ENCODE measurements around the gene MED29.
"Not testable (repeated sequence)": the region's sequence is repeated elsewhere in the genome, so short reads cannot be mapped to it uniquely, and the experiment has no call there.

Gene MED29

DNA sequence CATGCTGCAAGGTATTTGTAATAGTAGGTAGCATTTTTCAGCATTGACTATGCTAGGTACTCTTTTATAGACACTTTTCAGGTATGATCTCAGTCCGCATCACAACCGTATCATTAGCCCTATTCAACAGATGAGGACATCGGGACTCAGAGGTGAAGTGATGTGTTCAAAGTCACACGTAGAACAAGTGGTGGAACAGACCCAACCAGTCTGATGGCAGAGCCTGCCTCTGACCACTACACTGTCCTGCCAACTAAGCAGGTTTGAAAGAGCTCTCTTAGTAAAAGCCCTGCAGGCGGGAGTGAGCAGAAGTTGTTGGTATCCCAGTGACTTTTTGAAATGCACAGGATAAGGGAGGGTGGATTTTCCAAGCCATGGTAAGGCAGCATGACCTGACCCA, 20.4 kb upstream of the MED29 start:
- DNase-seq (ENCODE audit: low read depth in 3 of 3, low spot score in 1 of 3): no peak

DNA sequence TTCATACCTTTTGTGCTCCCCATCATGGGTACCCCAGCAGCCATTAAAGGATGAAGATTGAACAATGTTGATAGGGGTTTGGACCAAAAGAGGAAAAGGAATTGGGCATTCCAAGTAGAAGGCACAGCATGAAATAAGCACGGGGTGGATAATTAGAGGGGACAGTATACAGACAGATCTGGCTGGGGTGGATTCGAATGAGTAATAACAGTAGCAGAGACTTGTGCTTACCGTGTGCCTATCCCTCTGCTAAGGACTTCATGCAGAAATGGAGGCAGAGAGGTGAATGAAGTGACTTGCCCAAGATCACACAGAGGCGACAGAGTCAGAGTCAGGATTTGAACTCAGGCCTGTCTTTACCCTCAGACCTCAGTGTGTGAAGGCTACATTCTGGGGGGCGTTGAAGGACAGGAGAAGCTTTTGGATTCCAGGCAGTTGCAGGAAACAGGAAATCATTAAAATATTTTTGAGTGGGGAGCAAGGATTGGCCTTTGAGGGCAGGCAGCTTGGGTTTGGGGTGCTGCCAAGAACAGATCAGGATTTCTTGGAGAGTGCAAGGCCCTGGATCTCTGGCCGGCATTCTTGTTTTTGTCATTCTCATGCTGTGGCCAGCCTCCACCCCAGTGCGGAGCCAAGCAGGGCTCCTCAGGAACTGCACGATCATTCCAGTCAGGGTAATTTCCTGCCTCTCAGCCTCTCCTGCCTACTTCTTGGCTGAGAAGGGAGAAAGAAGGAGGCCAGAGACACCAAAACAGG, 19.0 kb upstream of the MED29 start:
- no peak for DNase-seq (ENCODE audit: low read depth in 3 of 3, low spot score in 1 of 3)

DNA sequence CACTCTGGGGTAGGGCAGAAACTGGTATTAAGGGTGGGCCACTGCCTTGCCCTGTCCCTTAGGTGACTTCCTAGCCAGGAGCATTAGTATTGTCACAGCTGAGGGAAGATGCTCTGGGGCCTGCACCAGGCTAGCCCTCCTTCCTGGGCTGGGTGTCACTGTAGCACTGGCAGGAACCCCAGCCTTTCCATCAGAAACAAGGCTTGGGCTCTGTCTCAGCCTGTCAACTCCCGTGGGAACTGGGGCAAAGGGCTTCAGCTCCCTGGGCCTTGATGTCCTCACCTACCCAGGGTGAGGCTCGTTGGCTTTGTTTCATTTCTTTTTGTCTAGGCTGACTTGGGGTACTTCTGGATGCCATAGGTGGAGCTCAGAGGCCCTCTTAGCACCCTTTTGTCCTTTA, 18.2 kb upstream of the MED29 start:
- no peak for DNase-seq (ENCODE audit: low read depth in 3 of 3, low spot score in 1 of 3)

DNA sequence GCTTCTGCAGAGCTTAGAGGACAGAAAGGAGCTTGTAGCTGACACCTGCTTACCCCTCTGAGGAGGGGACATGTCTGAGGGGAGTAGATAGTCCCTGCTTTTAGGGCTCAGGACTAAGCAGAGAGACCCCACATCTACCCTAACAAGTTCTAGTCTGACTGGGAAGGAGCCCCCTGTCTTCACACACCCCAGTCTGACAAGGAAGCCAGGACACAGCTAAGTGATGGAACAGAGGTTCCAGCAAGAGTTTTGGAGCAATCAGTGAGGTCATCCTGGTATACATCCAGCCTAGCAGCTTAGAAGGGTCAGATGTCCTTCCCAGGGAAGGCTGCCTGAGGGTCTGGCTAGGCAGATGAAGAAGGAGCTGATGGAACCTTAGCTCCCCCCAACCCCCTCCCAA, 15.2 kb upstream of the MED29 start:
- DNase-seq (ENCODE audit: low read depth in 3 of 3, low spot score in 1 of 3): no peak

DNA sequence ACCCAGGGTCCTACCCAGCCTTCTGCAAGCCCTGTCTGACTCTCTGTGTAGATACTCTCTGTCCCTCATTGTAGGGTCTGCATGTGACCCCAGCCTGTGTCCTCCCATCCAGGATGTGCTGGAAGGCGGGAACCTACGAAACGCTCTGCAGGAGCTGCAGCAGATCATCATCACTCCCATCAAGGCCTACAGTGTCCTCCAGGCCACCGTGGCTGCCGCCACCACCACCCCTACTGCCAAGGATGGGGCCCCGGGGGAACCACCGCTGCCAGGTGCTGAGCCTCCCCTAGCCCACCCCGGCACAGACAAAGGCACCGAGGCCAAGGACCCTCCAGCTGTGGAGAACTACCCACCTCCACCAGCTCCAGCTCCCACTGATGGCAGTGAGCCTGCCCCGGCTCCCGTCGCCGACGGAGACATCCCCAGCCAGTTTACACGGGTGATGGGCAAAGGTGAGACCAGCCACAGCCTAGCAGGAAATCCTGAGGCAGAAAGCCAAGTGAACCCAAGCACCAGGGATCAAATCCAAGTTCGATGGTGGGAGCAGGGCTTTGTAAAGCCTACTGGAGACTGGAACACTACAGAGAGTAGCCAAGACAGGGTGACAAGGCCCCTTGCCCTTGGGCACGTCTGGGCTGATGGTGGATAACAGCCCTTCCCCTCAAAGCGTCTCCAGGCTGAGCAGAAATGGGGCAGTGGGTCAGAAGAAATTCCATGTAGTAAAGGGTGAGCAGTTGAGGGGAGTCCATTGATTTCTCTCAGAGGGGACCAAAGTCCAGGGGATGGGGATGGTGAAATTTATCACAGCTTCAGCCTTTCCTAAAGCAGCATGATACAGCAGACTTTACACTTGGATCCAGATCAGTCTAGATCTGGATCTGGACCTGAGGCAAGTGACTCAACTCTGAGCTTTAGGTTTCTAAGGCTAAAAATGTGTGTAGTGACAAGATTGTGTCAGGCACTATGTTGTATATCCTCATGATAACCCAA, 13.5 kb upstream of the MED29 start:
- no peak for DNase-seq (ENCODE audit: low read depth in 3 of 3, low spot score in 1 of 3)

DNA sequence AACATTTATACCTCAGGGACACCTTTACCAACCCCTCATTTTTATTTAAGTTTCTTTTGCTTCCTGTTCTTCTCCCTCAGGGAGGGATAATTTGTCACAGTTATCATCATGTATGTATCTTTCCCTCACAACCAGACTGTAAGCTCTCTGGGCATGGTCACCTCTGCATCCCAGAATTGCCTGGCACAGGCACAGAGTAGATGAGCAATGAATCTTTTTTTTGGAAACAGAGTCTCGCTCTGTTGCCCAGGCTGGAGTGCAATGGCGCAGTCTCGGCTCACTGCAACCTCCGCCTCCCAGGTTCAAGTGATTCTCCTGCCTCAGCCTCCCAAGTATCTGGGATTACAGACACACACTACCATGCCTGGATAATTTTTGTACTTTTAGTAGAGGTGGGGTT, 11.8 kb upstream of the MED29 start:
- DNase-seq (ENCODE audit: low read depth in 3 of 3, low spot score in 1 of 3): not testable (repeated sequence)

DNA sequence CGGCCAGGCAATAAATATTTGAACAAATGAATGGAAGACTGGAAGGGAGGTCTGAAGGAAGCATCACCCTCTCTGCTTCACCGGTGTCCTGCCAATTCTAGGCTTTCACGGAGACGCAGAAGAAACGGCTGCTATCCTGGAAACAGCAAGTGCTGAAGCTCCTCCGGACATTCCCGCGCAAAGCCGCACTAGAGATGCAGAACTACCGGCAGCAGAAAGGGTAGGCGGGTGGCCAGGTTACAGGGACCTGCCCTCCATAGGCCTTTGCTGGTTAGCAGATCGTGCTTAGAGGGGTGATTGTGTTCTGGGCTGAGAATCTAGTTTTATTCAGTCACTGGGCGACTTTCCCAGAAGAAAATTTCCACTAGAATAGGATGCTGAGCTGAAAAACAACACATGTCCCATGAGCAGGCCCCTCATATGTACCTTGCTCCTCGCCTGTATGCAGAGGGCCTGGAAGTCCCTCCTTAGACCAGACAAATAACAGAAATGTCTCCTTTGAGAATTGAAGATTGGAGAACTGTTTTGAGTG, 11.2 kb upstream of the MED29 start:
- DNase-seq (ENCODE audit: low read depth in 3 of 3, low spot score in 1 of 3): no peak

DNA sequence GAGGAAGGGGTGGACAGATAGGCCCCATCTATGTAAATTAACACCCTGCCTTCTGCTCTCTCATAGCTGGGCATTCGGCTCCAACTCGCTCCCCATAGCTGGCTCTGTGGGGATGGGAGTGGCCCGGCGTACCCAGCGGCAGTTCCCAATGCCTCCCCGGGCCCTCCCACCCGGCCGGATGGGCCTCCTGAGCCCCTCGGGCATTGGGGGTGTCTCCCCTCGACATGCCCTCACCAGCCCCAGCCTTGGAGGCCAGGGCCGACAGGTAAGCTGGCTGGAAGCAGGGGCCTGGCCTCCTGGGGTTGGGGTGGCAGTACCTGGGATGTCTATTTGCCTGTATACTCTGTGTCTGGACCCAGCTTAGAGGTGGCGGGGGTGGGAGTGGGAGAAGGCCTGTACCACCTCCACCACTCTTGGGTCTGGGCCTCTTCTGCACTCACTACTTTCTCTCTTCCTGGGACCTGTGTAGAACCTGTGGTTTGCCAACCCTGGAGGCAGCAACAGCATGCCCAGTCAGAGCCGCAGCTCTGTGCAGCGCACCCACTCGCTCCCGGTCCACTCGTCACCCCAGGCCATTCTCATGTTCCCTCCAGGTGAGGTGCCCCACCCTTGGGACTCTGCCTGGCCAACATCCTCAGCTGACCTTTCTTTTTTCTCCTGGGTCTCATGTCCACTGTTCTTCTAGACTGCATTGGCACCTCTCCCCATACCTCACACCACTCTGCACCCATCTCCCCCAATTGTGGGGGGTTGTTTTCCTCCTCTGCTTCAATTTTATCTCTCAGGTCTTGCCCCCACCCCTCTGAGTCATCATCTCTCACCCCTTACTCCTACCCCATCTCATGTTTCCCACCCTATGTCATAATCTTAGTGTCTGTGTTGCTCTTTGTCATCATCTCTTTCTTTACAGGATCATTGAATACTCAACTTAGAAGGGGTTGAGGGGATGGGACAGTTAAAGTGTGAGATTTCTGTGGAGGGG, 10.4 kb upstream of the MED29 start:
- no peak for DNase-seq (ENCODE audit: low read depth in 3 of 3, low spot score in 1 of 3)

DNA sequence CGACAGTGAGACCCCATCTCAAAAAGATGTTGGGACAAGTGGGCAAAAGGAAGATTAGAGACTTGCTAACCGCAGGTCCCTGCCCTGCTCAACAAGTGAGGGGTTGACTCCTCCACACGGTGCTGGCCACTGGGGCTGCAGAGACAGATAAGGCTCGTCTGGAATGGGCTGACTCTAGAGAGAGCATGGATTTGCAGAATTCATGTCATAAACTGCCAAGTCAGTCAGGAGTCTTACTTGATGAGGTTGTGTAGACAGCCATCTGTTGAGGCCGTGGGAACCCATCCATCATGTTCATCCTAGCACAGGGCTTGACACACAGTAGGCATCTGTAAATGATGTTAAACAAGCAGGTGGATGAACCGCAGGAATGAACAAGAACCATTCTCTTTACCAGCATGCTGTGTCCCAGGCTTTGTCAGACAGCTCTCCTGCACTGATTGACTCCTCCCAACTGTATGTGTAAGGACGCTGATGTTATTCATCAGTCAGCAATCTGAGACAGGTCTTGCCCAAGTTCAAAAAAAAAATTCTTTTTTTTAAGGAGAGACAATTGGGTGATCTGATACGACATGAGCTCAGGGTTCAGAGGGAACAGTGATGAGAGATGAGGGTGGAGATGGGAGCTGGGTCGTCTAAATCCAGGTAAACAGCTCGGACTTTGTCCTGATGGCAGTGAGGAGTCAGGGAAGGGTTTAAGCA, 9.1 kb upstream of the MED29 start:
- no peak for DNase-seq (ENCODE audit: low read depth in 3 of 3, low spot score in 1 of 3)

DNA sequence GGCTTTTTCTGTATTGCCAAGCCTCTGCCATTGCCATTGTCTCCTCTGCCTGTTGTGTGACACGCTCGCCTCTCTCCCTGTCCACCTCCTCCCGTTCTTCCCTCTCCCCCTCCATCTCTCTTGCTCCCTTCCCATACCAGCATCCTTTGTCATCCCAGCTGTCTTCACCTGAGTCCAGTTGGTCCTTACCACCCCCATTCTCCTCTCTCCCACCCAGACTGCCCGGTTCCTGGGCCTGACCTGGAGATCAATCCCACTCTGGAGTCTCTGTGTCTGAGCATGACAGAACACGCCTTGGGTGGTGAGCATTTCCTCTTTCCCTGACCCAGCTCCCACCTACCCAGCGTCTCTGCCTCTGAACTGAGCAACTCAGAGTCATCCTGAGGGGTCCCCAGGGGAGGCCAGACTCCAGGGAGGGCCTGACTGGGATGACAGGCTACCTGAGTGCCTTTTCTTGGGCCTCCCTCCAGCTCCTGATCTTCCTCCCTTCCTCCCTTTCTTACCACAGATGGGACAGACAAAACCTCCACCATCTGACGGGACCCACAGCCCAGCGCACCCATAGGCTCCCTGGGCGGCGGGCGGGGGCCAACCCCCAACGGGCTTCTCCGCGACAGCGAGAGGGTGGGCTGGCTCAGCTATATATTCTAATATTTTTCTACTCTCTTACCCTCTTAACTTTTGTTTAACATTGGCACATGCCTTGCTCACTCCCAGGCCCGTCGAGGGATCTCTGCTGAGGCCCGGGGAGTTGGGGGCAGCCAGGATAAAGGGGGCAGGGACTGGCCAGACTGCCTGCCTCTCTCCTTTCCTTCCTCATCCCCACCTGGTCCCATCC, 8.0 kb upstream of the MED29 start:
- DNase-seq (ENCODE audit: low read depth in 3 of 3, low spot score in 1 of 3): no peak

DNA sequence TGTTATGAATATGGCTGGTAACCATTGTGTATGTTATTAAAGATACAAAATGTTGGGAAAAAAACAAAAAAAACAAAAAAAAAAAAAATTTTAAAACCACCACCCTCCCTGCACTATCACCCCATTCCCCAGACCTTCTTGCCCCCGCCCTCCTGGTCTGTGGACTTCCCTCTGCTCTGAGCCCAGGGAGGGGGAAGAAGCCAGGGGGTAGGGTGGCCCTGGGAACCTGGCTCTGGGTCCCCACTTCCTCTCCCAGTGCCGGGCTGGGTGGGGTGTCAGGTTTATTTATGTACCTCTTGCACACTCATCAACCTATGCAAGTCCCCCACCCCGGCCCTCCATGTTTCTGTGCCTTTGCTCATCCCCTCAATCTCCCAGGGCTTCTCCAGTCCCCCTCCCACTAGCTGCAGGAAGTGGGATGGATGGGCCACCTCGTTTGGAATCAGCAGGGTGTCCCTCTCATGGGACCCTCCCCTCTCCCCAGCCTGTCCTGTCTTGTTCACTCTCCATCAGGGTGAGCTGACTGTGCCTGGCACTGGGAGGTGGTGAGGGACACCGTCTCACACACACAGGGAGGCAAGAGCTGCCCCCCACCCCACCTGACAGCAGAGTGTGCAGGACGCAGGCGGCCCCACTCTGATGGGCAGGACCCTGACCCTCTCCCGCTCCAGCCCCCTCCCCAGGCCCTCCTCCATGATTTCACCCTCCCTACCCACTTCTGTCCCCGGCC, 6.2 kb upstream of the MED29 start:
- DNase-seq (ENCODE audit: low read depth in 3 of 3, low spot score in 1 of 3): no peak

DNA sequence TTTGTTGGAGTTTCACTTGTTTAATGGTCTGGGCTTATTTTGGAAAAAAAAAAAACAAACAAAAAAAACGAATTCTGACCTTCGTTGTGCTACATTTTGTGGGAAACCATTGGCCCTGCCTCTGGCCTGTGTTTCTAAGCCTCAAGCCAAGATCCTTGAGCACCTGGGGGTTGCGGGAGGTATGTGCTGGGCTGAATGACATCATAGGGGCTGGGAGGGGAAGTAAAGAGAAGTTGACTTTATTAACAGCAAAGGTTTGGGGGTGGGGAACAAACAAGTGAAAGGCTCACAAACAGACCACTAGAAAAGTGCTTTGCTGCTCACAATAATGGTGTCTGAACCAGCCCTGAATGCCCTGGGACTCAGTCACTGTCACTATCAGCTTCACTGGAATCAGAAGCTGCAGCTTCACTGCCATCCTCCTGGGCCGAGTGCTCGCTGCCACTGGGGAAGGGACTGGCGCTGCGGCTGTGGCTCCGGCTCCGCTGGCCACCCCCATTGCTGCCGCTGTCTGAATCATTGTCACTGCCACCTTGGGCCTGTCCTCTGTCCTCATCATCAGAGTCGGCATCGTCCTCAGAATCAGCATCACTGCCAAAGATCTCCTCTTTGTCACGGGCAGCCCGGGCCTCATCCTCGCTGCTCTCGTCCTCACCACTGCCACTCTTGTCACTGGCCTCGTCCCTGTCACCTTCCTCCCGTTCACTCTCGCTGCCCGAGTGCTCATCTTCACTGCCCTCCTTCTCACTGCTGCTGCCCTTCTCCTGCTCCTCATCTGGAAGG, 5.4 kb upstream of the MED29 start:
- no peak for DNase-seq (ENCODE audit: low read depth in 3 of 3, low spot score in 1 of 3)

DNA sequence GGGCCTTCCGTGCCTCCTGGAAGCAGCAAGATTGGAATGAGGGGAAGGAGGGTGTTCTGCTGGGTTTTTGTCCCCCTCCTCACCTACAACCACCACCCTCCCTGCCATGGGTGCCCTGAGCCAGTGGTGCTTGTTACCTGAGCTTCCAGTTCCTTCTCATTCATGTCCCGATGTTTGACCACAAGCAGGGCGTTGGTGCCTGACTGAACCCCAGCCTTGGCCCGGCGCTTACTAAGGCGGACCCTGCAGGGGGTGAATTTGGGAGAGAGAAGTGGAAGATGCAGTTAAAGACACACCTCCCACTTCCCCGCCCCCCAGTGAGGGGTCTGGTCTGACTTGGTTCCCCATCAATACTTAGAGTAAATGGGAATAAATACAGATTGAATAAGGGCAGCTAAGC, 4.6 kb upstream of the MED29 start:
- DNase-seq (ENCODE audit: low read depth in 3 of 3, low spot score in 1 of 3): no peak

DNA sequence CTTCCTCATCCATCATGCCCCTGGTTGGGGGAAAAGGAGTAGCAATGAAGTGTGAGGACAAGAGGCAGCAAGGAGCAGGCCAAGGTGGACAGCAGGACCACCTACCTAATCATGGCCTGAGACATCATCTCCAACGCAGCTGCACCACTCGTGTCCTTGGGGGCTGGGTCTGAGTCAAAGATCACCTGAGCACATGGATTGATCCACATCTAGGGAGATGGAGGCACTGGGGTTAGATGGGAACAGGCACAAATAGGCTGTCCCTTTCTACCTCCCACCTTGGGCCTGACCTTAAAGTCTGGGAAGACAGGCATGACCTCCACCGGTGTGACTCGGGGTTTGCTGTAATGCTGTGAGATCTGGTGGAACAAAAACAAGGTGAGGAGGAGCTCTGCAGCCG, 2.5 kb upstream of the MED29 start:
- DNase-seq (ENCODE audit: low read depth in 3 of 3, low spot score in 1 of 3): no peak

DNA sequence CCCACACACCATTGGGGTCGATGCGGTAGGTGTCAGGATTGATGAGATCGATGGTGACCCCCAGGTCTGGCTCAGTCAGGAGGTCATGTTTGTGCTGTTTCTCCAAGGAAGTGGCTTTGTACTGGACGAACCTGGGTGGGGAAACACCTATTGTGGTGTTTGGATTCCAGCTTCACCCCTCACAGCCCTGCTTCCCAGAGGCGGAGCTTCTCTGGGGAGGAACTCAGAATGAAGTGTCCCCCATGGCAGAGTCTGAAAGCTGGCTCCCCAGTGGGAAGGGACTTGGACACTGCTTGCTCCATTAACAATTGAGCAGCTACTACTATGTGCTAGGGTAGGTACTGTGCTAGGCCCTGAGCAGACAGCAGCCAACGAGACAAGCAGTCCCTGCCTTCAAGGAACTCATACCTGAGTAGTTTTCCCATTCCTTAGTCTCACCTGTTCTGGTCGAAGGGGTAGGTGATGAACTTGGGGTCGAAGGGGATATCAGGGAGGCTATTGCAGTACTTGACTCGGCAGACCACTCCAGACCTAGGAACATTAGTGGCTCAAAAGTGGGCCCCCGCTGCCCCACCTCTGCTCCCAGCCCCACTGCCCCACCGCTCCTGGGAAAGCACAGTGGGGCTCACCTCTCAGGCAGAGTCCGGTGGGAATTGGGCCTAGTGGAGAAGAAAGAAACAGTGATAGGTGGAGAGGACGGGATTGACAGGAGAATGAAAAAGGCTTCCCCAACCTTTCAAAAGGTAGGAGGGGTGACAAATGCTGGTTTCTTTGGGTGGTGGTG, 1.4 kb upstream of the MED29 start:
- no peak for DNase-seq (ENCODE audit: low read depth in 3 of 3, low spot score in 1 of 3)

DNA sequence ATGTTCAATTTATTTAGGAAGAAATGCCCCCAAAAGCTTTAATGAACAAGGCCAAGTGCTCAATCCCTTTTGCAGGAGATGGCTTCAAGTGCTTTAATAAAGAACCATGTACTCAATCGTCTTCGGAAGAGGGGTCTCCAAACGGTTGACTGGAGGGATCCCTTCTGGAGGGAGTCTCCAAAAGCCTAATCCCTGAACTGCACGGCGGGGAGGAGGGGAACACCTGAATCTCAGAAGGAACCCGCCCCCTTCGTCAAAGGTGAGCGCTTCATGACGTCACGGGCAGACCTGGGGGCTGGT, 777 bp upstream of the MED29 start:
- no peak for DNase-seq (ENCODE audit: low read depth in 3 of 3, low spot score in 1 of 3)
